ENCODE measurements around the gene XK.

DNA sequence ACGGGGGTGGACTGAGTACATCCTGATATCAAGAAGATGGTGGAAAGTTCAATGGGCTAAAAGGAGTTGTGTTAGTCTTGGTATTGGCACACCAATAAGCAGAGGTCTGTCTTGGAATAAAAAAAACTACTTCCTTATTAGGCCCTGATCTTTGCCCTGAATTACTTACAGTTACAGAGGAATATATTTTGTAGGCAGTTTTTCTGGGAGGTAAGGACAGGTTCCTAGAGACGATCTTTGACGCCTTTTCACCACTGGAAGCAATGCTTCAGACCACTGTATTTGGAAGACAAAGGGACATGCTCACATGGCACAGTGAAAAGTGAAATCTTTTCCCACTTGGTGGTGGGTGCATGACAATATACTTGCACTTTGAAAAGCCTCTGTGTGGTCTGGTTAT, 618 bp upstream of the XK start:
- TF ChIP-seq POLR2A (IDR thresholded peaks at IDR 0.05), result no peak
- TF ChIP-seq, protein P1, sequence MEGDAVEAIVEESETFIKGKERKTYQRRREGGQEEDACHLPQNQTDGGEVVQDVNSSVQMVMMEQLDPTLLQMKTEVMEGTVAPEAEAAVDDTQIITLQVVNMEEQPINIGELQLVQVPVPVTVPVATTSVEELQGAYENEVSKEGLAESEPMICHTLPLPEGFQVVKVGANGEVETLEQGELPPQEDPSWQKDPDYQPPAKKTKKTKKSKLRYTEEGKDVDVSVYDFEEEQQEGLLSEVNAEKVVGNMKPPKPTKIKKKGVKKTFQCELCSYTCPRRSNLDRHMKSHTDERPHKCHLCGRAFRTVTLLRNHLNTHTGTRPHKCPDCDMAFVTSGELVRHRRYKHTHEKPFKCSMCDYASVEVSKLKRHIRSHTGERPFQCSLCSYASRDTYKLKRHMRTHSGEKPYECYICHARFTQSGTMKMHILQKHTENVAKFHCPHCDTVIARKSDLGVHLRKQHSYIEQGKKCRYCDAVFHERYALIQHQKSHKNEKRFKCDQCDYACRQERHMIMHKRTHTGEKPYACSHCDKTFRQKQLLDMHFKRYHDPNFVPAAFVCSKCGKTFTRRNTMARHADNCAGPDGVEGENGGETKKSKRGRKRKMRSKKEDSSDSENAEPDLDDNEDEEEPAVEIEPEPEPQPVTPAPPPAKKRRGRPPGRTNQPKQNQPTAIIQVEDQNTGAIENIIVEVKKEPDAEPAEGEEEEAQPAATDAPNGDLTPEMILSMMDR (IDR thresholded peaks at IDR 0.05), result no peak
